Body of pancreas (tissue), 4 donors: ENCODE measurements around the gene KRTAP9-1.

Source experiments
- POLR2A ChIP-seq, 3 donors: fragments of 450-650 bp; IDR thresholded peaks; one replicate each; pipeline ENCODE4 v1.6.1; 2016; ENCODE audit warnings: antibody characterized with exemption in 3 of 3, mild to moderate bottlenecking in 2 of 3
- TF ChIP-seq, protein P1 (sequence below), 7 experiments: fragments of 450-650 bp in 4 of 7; fragments of 200-600 bp in 3 of 7; sonication (generic) in 3 of 7; IDR thresholded peaks; one replicate each; pipeline ENCODE4 v1.5.1; 2016 to 2019; ENCODE audit warnings: antibody characterized with exemption in 7 of 7

DNA sequence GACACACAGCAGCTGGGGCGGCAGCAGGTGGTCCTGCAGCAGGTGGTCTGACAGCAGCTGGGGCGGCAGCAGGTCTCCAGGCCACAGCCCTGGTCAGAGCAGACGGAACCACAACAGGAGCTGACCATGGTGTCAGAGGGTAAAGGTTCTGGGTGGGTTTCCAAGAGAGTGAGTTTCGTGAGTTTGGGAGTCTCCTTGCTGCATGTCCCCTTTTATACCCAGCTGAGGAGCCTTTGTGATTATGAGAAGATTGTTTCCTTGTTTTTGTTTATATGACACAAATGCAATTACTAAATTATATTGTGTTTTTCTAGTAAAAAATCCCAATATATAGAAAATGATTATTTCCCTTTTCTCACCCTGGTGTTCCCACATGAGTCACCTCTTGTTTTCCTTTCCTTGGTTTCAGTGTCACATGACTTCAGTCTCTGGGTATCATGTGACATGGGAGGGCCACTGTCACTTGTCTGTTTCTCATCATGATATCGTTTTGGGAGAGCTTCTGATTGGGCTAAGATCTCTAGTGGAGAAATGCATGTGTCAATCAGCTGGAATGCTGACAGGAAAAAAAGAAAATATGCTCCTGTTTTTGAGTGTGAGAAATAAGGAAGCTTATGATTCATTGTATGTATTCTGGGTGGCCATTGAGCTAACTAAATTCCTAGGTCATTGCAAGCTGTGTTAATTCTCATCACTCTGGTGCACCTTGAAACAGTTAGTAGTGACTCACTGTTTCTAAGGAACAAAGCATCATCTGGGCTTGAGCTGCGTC lies 49.1 kb upstream of the KRTAP9-1 start, which contains the start of gene KRTAP4-6:
- TF ChIP-seq POLR2A (IDR thresholded peaks at IDR 0.05), result no peak
- TF ChIP-seq, protein P1, sequence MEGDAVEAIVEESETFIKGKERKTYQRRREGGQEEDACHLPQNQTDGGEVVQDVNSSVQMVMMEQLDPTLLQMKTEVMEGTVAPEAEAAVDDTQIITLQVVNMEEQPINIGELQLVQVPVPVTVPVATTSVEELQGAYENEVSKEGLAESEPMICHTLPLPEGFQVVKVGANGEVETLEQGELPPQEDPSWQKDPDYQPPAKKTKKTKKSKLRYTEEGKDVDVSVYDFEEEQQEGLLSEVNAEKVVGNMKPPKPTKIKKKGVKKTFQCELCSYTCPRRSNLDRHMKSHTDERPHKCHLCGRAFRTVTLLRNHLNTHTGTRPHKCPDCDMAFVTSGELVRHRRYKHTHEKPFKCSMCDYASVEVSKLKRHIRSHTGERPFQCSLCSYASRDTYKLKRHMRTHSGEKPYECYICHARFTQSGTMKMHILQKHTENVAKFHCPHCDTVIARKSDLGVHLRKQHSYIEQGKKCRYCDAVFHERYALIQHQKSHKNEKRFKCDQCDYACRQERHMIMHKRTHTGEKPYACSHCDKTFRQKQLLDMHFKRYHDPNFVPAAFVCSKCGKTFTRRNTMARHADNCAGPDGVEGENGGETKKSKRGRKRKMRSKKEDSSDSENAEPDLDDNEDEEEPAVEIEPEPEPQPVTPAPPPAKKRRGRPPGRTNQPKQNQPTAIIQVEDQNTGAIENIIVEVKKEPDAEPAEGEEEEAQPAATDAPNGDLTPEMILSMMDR (IDR thresholded peaks at IDR 0.05), result no peak
